Measurements from ENCODE around the gene STRBP. TPM values are rescaled to one million over a fixed set of nuclear protein-coding genes. Genes with fewer than 3 reads are reported as not detected.
"Not testable (repeated sequence)": the region's sequence is repeated elsewhere in the genome, so short reads cannot be mapped to it uniquely, and the experiment has no call there.

The STRBP gene
- total RNA-seq: 11.3 TPM

DNA sequence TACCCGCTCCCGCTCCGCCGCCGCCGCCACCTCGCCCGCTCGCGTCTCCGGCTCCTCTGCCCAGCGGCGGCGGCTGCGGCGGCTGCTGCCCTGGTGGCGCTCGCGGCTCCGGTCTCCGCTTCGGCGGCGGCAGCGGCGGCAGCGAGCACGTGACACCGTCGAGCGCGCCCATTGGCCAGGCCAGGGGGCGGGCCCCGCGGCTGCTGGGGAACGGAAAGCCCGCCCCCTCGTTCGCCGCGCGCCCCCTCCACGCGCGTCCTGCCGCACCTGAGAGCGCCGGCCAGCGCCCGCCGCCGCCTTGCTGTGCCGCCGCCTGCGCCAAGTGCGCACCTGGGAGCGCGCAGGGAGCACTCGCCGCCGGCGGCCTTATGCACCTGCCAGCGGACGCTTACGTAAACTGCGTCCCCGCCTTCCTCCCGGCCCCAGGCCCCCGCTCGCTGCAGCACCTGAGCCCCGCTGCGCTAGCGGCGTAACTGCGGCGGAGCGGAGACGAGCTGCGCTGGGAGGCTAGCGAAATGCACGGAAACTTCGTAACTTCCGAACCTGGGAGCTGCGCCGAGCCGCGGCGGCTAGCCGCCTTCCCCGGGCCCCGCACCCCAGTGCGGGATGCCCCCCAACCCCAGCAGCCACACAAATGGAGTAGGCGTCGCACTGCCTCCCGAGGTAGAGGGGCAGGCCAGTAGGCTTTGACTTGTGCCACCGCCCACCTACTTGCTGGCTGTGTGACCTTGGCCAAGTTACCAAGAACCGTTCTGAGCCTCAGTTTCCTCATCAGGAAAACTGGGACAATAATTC is at the start of gene STRBP:
STRBP (minus strand) TSS at position 122 of the 795 bp plus-strand sequence. CDS start 84,452 bp downstream, outside the sequence.
- DNase-seq: peak; percentile 72

DNA sequence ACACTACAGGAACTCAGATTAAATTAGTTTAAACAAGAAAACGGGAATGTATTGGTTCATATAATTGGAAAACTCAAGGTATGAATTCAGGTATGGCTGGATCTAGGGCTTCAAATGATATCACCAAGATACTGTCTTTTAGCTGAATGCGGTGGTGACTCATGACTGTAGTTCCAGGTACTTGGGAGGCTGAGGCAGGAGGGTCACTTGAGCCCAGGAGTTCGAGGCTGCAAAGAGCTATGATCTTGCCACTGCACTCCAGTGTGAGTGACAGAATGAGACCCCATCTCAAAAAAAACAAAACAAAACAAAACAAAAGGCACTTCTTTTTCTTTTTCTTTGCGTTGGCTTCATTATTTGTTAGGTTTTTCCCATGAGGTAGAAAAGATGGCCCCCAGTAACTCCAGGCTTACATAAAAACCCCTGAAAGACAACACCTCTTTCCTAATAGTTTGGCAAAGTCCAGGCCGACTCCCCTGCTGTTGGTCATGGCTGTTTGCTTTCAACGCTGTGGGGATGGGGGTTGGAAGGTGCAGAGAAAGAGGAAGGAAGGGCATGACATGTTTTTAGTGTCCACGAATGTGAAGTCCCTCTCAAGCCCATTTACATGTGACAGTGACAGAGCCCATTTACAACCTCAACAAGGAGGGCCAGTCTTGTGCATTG is 47.8 kb upstream of the STRBP start:
- DNase-seq: no peak

- DNase-seq: no peak
Measured at GRCh38 chr9:123315635-123316034, 47.2 kb upstream of the STRBP start.

GRCh38 chr9:123314617-123315016 is 46.2 kb upstream of the STRBP start:
- no peak for DNase-seq

DNA sequence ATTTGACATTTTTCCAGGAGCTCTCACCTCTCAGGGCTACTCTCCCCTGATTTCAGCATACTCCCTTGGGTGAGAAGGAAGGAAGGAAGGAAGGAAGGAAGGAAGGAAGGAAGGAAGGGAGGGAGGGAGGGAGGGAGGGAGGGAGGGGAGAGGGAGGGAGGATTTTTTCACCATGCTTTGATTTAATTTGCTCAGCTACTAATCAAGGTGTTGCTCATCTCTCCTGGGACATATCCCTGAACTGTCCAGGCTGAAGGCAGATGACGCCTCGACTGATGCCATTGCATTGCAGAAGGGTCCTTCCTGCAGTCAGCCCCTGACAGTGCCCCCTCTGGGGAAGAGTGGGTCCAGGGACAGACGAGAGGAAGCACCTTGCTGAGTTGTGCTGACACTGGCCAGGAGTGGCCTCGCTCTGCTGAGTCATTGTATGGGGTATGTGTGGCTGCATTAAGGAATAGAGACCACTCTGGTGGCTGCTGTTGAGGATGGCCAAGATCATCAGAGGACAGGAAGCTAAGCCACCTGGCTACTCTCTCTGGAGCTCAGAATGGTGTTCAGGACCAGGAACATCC is 44.0 kb upstream of the STRBP start:
- no peak for DNase-seq

DNA sequence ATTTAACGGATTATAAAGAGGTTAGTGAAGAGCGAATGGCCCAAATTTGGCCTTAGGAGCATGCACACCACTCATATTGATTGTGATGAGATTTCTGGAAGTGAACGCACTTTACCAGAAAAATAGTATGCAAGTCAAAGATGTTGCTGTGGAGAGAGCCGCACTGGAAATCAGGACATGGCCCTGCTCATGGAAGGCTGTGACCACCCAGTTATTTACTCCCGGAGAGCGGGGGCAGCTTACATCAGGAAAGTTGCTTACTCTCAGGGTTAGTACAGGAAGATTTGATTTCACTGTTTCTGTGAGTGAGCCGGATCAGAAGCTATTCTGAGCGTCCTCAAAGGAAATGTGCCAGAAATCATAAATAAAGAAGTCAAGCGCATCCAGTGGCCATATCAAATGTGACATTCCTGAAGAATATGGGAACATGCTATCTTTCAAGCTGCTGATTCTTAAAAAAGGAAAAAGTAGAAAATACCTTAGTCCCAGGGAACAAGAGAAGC is 42.9 kb upstream of the STRBP start:
- no peak for DNase-seq

GRCh38 chr9:123310551-123311249 is 42.3 kb upstream of the STRBP start:
- DNase-seq: no peak

DNA sequence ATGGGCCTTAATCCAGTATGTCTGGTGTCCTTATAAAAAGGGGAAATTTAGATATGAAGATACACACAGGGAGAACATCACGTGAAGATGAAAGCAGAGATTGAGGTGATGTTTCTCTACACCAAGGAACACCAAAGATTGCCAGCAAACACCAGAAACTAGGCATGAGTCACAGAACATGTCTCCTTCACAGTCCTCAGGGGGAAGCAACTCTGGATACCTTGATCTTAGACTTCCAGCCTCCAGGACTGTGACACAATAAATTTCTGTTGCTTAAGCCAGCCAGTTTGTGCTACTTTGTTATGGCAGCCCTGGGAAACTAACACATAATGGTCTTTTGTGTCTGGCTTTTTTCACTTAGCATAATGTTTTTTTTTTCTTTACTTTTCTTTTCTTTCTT is 41.2 kb upstream of the STRBP start:
- no peak for DNase-seq

GRCh38 chr9:123305879-123306278 is 37.5 kb upstream of the STRBP start:
- no peak for DNase-seq

DNA sequence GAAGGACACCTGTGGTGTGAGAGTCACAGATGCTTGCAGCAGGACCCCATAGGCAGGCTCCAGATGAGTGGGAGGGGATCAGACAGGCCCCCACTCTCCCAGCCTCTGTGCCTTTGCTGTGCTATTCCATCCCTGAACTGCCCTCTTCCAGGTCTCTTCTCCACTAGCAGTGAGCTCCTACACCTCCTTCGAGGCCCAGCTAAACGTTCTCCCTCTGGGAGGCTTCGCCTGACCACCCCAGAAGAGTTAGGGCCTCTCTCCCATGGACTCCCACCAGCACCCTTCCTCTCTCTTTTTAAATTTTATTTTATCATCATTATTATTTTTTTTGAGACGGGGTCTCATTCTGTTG is 35.9 kb upstream of the STRBP start:
- DNase-seq: no peak

DNA sequence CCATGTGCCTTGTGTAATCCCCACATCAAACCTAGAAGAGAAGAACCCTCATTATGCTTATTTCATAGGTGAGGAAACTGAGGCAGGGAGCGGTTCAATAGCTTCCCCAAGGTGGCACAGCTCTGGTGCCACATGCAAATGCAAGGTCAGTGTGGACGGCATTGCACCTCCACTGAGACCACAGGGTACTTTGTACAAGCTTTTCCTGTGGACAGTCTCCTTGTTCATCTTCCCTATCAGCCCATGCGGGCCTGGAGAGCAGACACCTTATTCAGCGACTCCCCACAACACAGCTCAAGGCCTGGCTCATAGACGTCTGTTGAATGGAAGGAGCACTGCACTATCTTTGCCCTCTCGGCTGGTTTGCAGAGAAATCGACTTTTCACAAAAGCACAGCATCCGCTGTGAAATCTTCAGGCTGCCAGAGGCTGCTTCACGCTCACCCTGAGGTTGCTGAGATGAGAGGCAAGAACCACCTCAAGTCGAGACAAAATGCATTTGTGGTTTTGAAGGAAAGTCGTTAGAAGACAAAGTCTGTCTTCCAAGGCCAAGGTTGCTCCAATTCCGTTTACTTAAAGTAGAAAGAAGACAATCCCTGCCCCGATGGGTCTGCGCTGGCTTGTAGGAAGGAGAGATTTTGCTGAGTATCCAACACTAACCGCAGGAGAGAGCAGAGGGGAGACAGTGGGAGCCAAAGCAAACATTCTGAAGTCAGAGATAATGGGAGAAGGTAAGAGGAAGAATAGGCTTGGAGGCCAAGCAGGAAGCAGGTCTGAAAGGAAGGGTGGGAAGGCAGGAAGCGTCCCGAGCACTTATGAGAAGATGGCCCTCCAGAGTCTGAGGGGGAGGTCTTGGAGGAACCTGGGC is 34.2 kb upstream of the STRBP start:
- DNase-seq: no peak

- DNase-seq: not testable (repeated sequence)
Measured at GRCh38 chr9:123301936-123302335, 33.5 kb upstream of the STRBP start.

DNA sequence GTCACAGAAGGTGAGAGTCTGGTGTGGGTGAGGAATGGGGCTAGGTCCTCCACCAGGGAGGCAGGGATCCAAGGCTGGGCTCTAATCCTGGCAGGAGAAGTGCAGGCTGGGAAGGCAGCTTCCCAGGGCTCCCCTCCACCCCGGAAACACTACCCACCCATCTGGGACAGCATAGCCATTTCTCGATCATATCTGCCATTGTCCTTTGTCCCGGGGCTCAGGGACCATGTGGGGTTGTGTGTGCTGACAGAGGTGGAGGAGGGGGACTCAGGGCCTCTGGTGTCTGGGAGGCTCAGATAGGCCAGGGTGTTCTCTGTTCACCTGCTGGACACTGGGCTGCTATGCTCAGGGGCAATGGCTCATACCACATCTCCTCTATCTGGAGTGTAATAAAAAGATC is 32.2 kb upstream of the STRBP start:
- no peak for DNase-seq

GRCh38 chr9:123299558-123300126 is 31.3 kb upstream of the STRBP start:
- DNase-seq: no peak

DNA sequence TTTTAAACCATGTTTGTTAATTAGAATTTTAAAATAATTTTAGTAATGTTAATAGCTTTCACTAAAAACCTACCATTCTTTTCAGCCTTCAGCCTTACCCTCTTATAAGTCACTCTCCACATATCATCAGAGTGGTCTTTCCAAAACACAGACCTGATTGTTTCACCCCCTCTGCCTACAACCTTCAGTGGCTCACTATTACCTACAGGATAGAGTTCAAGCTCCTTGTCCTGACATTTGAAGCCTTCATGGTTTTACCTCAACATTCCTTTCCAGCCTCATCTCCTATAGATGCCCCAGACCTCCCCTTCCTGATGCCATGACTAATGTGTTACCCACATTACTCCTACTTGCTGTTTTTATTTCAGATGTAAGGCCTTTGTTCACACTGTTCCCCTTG is 27.8 kb upstream of the STRBP start:
- DNase-seq: no peak

DNA sequence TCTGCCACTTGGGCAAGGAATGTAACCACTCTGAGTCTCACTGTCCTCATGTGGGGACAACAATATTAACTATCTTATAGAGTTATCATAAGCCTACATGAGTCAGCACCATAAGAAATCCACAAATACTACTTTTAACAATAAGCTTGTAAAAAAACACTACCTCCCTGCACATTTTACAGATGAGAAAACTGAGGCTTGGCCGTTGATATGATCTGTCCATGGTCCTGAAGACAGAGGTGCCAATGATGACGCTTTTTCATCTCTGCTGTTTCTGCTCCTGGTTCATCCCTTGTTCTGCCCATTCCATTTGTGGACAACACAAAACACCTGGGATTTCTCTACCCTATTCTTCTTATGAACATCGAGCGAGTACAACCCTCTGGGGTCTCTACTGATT is 23.4 kb upstream of the STRBP start:
- no peak for DNase-seq

- no peak for DNase-seq
Measured at GRCh38 chr9:123290764-123291163, 22.4 kb upstream of the STRBP start.

GRCh38 chr9:123287639-123288038 is 19.3 kb upstream of the STRBP start:
- DNase-seq: no peak

GRCh38 chr9:123286324-123286723 is 17.9 kb upstream of the STRBP start:
- no peak for DNase-seq

- no peak for DNase-seq
Measured at GRCh38 chr9:123284656-123285055, 16.3 kb upstream of the STRBP start.

GRCh38 chr9:123283455-123283854 is 15.1 kb upstream of the STRBP start:
- DNase-seq: no peak

DNA sequence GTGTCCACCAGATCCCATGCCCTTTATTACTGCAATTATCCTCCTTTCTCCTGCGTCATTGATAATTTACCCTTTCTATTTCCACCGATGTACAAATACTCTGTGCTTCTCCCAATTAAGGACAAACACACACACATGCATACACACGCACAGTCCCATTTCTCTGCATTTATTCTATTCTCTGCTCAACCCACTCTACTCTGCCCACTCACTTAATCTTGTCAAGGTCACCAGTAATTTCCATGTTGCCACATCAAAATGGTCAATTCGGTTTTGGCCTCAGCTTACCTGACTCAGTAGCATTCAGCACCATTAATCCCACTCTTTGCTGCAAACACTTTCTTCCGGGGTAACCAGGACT is 14.6 kb upstream of the STRBP start:
- no peak for DNase-seq
